Retinal pigment epithelial cell (primary cell): ENCODE measurements around the gene FASTKD2.
"Not testable (repeated sequence)": the region's sequence is repeated elsewhere in the genome, so short reads cannot be mapped to it uniquely, and the experiment has no call there.

Experiments used
- DNase-seq: peaks from one replicate; pipeline ENCODE4 v3.0.0-alpha.2; 2010; ENCODE audit warnings: low read depth
- H3K4me3 ChIP-seq: 2 replicates; pipeline ENCODE4 v1.5.1; 2011; ENCODE audit warnings: mild to moderate bottlenecking, low read length, control low read depth, moderate library complexity
- CTCF ChIP-seq: conservative IDR thresholded peaks from 2 replicates; pipeline ENCODE4 v1.5.1; 2011; ENCODE audit warnings: low read depth, low read length, control low read depth, inconsistent platforms

Gene FASTKD2

GRCh38 chr2:206801418-206802189 lies 36.2 kb downstream of the FASTKD2 start:
- no peak for DNase-seq
- no peak overlapping the region for H3K4me3 ChIP-seq
- TF ChIP-seq CTCF, result no peak

DNA sequence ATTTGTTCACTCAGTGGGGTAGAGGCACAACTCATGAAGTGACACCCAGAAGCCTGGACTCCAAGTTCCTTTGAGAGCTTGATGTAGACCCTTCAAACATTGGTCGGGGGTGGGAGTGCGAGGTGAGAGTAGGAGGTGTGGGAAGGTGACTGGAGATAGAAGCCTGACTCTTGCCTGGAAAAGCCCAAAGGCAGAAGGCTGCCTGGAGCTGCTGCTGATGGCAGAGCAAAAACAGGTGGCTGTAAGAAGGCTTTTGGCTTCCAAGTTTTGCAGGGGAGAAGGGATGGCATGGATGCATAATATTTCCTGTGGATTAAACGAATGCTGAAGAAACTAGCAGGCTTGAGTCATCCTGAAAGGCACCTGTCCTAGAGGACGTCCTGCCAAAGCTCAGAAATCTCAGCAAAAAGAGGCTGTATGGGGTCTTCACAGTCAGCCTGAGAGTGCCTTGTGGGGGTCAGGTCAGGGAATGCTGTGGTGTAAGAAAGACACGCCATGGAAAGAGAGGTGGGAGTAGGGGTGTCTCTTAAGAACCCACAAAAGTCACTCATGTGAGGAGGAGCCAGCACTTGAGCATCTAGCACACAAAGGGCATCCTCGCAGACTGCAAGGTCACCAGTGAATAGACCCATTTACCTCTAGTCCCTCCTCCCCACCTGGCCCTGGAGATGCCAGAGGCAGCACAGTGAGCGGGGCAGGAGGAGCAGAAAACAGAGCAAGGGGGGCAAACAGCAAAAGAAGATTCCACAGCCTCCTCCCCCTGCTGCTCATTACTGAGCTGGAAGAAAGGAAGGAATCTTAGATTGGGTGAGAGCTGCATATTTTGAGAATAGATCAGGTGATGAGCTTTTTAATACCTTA lies 37.5 kb downstream of the FASTKD2 start:
- H3K4me3 ChIP-seq, result no peak overlapping the region
- no peak for DNase-seq
- TF ChIP-seq CTCF, result no peak

DNA sequence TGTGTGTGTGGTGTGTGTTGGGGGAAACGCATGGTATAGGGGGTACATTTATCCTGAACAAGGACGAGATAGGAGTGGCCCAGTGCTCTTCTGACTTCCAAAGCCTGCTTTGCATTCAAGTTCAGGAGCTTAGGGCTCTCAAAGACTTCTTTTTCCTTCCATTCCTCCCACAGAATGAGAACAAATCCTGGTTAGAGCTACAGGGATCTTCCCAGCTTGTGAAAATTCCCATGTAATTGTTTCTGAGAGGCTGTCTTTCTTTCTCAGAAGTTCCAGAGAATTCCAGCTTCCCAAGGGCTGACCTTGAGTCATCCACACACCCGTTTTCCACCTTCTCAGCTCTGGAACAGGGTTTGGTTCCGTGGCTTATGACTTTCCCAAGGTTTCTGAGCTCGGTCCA lies 38.9 kb downstream of the FASTKD2 start:
- TF ChIP-seq CTCF, result no peak
- no peak overlapping the region for H3K4me3 ChIP-seq
- DNase-seq, result no peak

GRCh38 chr2:206805887-206806607 lies 40.6 kb downstream of the FASTKD2 start:
- H3K4me3 ChIP-seq, result no peak overlapping the region
- TF ChIP-seq CTCF, result no peak
- DNase-seq, result no peak

DNA sequence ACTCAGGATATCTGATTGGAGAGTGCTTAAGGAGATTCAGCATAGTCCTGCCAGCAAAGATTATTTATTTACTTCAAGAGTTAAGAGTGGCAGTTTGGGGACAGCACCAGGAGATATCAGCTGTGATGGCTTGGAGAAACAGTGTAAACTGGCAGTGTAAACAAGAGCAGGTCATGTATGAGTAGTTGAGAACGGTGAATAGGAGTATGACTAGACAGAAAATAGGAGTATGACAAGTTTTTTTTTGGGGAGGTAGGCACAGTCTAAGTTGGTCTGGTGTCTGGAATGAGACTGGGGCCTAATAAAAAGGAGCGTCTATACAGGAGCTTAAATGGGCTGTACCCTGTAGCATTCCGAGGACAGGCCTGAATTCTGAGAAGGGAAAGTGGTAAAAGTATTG lies 42.2 kb downstream of the FASTKD2 start:
- DNase-seq, H3K4me3 ChIP-seq: not testable (repeated sequence)

GRCh38 chr2:206812471-206812870 lies 47.1 kb downstream of the FASTKD2 start:
- H3K4me3 ChIP-seq, DNase-seq: not testable (repeated sequence)

DNA sequence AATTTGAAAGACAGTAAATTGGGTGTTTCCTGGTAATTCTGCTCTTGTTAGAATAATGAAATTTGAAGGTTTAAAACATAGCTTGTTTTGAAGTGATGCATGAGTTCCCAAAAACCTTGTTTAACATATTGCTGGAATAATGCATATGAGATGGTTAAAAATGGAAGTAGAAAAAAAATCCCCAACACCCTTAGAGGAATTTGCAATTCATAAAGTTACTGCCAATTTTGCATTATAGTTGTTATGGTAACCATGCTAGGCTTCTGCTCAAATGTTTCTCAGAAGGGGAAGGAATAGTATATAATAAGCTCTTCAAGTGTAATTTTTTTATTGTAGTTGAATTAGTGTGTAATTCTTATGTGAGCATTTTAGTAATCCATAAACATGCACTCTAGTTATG lies 49.1 kb downstream of the FASTKD2 start:
- DNase-seq, result no peak
- TF ChIP-seq CTCF, result no peak
- H3K4me3 ChIP-seq, result no peak overlapping the region
